ENCODE data around the gene PARD6B. TPM values are rescaled to one million over a fixed set of nuclear protein-coding genes. Genes with fewer than 3 reads are reported as not detected.
A peak's percentile ranks its signal among the peaks of the same experiment; 100 is the strongest.

Gene PARD6B
- total and polyA plus RNA-seq, 2 of the 13 experiments (the other 11 are each of a cell fraction or from before 2014, with no cell fraction given), result 6.9 to 22.2 TPM

GRCh38 chr20:50721881-50722281 is 9.5 kb upstream of the PARD6B start (continued):
- TF ChIP-seq, protein P1, sequence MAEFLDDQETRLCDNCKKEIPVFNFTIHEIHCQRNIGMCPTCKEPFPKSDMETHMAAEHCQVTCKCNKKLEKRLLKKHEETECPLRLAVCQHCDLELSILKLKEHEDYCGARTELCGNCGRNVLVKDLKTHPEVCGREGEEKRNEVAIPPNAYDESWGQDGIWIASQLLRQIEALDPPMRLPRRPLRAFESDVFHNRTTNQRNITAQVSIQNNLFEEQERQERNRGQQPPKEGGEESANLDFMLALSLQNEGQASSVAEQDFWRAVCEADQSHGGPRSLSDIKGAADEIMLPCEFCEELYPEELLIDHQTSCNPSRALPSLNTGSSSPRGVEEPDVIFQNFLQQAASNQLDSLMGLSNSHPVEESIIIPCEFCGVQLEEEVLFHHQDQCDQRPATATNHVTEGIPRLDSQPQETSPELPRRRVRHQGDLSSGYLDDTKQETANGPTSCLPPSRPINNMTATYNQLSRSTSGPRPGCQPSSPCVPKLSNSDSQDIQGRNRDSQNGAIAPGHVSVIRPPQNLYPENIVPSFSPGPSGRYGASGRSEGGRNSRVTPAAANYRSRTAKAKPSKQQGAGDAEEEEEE (CRISPR knock-in tag; IDR thresholded peaks at IDR 0.05; ENCODE audit: borderline replicate concordance), result 0 out of 2 replicates have a peak, but pooled peaks have one; percentile 47
- TF ChIP-seq DMAP1 (CRISPR knock-in tag; IDR thresholded peaks at IDR 0.05) (no peak), ARNTL (CRISPR knock-in tag; IDR thresholded peaks at IDR 0.05) (no peak), ZBTB44 (CRISPR knock-in tag; IDR thresholded peaks at IDR 0.05) (no peak), RAD51 (IDR thresholded peaks at IDR 0.05; ENCODE audit: borderline replicate concordance) (0 out of 2 replicates have a peak, but pooled peaks have one; percentile 42)
- TF ChIP-seq, protein P2, sequence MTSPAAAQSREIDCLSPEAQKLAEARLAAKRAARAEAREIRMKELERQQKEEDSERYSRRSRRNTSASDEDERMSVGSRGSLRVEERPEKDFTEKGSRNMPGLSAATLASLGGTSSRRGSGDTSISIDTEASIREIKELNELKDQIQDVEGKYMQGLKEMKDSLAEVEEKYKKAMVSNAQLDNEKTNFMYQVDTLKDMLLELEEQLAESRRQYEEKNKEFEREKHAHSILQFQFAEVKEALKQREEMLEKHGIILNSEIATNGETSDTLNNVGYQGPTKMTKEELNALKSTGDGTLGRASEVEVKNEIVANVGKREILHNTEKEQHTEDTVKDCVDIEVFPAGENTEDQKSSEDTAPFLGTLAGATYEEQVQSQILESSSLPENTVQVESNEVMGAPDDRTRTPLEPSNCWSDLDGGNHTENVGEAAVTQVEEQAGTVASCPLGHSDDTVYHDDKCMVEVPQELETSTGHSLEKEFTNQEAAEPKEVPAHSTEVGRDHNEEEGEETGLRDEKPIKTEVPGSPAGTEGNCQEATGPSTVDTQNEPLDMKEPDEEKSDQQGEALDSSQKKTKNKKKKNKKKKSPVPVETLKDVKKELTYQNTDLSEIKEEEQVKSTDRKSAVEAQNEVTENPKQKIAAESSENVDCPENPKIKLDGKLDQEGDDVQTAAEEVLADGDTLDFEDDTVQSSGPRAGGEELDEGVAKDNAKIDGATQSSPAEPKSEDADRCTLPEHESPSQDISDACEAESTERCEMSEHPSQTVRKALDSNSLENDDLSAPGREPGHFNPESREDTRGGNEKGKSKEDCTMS (CRISPR knock-in tag; conservative IDR thresholded peaks at IDR 0.05), result no peak
- TF ChIP-seq, protein P3, sequence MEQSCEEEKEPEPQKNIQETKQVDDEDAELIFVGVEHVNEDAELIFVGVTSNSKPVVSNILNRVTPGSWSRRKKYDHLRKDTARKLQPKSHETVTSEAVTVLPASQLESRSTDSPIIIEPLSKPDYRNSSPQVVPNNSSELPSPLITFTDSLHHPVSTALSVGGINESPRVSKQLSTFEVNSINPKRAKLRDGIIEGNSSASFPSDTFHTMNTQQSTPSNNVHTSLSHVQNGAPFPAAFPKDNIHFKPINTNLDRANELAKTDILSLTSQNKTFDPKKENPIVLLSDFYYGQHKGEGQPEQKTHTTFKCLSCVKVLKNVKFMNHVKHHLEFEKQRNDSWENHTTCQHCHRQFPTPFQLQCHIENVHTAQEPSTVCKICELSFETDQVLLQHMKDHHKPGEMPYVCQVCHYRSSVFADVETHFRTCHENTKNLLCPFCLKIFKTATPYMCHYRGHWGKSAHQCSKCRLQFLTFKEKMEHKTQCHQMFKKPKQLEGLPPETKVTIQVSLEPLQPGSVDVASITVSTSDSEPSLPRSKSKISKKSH (CRISPR knock-in tag; IDR thresholded peaks at IDR 0.05; ENCODE audit: borderline replicate concordance), result peak; percentile 77; the same call in 1 of the 2 replicates
- TF ChIP-seq, protein P4, sequence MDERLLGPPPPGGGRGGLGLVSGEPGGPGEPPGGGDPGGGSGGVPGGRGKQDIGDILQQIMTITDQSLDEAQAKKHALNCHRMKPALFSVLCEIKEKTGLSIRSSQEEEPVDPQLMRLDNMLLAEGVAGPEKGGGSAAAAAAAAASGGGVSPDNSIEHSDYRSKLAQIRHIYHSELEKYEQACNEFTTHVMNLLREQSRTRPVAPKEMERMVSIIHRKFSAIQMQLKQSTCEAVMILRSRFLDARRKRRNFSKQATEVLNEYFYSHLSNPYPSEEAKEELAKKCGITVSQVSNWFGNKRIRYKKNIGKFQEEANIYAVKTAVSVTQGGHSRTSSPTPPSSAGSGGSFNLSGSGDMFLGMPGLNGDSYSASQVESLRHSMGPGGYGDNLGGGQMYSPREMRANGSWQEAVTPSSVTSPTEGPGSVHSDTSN (CRISPR knock-in tag; IDR thresholded peaks at IDR 0.05), result 0 out of 2 replicates have a peak, but pooled peaks have one; percentile 24

Data from HepG2 (cell line).